Measurements from ENCODE around the gene HIPK2. TPM values are rescaled to one million over a fixed set of nuclear protein-coding genes. Genes with fewer than 3 reads are reported as not detected.

The HIPK2 gene
- total RNA-seq, 1 experiment from 2014 or later = 3.6 TPM

- DNase-seq (ENCODE audit: low spot score) = no peak
Measured at GRCh38 chr7:139735466-139735865, 42.3 kb downstream of the HIPK2 start.

GRCh38 chr7:139734395-139734794, 43.4 kb downstream of the HIPK2 start:
- peak; percentile 71 for DNase-seq (ENCODE audit: low spot score)

GRCh38 chr7:139733751-139734150, 44.0 kb downstream of the HIPK2 start:
- DNase-seq (ENCODE audit: low spot score) = no peak

- DNase-seq (ENCODE audit: low spot score) = no peak
Measured at GRCh38 chr7:139732471-139733167, 45.2 kb downstream of the HIPK2 start.

- peak; percentile 94 for DNase-seq (ENCODE audit: low spot score)
Measured at GRCh38 chr7:139731802-139732470, 45.9 kb downstream of the HIPK2 start.

- no peak for DNase-seq (ENCODE audit: low spot score)
Measured at GRCh38 chr7:139730746-139731612, 46.8 kb downstream of the HIPK2 start.

GRCh38 chr7:139728203-139728602, 49.6 kb downstream of the HIPK2 start:
- DNase-seq (ENCODE audit: low spot score) = no peak

DNA sequence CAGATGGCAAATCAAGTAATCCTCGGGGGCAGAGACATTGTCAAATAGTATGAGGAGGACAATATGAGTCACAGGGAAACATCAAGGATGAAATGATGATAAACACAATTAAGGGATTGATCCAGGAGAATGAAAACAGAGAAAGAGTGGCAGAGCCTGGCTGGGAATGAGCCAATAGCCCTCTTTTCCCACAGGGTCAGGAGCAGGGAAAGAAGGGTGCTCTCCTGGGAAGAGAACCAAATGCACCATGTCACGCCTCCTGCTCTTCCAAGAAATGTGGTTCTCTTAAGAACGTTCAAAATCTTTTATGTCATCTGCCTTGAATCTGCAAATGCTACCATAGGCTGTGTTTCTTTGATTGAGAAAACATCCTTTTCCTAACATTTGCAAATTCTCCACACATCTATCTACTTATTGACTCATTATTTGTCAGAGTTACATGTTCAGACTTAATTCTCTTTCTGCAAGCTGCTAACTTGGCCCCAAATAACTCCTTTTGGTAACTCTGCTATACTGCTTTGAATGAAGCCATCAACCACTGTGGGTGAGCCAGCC, 50.6 kb downstream of the HIPK2 start:
- no peak for DNase-seq (ENCODE audit: low spot score)

DNA sequence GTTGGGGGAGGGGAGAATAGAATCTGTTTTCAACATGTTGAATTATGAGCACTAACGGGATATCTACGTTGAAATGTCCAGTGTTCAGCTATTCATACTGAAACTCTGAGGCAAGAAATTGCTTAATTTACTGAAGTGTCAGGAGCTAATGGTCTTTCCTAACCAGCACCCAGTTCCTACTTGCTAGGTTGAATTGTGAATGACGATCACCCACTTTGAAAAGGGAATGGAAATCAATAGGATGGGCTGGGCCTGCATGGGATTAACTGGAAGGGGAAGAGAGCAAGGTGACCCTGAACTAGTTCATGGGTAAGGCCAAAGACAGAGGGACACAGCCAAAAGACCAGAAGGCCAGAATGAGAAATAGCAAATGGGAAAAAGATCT, 51.3 kb downstream of the HIPK2 start:
- DNase-seq (ENCODE audit: low spot score) = no peak

DNA sequence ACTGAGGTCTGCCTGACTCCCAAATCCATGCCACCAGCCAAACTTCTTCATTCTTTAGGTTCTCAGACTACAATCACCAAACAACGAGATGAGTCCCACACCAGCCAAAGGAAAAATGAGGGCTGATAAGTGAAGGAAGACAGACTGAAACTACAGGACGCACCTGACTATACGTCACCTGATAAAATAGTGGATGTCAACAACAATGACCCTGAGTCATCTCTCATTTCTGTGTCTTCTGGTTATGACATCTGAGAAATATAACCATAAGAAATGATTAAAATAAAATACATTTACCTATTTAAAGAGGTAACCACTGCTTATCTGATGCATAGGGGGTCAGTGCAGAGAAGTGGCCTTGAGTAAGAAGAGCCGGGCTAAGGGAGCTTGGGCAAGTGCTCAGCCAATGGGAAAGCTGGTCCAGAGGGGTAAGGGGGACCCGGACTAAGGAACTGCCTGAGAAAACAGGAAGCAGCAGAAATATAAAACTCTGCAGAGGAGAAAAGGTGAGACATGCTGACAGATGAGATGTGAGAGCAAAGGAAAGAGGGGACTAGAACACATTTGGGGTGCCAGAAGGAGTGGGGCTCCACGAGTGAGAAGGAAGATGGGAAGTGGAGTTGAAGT, 51.8 kb downstream of the HIPK2 start:
- DNase-seq (ENCODE audit: low spot score) = no peak

DNA sequence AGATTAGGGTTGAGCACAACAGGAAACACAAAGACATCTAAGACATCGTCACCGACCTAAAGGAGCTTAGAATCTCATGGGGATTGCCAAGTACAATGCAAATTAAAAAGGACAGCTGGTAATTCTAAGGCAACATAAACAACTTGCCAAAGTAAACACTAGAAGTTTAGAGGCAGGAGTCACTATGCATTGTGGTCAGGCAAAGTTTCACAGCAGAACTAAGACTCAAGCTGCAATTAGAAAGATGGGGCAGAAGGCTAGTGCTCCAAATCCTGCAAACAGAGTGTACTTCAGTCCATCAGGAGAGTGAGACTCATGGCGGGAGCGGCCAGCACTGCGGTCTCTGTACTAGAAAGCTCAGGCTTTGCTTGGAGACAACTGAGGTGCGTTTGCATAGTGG, 52.7 kb downstream of the HIPK2 start:
- peak; percentile 41 for DNase-seq (ENCODE audit: low spot score)

- no peak for DNase-seq (ENCODE audit: low spot score)
Measured at GRCh38 chr7:139722604-139723003, 55.2 kb downstream of the HIPK2 start.

DNA sequence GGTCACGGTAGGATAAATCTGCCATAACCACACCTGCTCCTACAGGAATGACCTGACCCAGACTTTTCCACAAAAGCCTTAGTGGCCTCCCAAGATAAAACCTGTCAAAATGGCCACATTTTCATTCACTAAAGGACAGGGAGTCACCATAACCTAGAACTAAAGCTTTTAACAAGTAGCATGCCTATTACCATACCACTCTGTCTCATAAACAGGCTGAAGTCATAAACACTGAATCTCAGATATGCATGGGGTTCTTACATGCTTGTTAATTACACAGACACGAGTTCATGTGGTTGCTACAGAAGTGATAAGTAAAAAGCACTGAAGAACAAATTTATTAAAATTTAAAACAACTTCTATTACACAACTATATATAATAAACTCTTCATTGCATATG, 56.0 kb downstream of the HIPK2 start:
- no peak for DNase-seq (ENCODE audit: low spot score)

GRCh38 chr7:139721417-139721816, 56.4 kb downstream of the HIPK2 start:
- DNase-seq (ENCODE audit: low spot score) = no peak

DNA sequence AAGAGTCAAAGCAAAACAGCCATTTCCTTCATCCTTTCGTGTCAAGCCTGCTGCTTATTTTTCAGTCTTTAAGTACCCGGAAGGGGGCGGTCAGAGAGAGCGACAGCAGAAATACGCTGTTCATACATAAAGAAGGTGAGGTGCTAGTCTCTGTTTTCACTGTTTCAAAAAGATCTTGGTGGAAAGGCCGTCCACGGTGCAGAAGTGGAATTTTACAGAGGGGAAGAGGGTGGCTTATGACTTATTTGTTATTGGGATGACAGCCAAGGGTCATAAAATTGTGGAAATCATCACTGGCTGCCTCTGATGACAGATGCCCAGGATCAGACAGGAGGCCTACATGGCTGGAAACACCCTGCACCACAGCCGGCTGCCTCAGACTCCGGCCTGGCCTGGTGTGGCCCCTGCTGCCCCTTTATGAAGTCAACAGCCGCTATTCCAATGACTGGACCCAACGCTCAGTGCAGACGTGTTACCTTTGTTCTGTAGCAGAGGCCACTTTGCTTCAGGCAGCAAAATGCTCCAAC, 57.0 kb downstream of the HIPK2 start:
- no peak for DNase-seq (ENCODE audit: low spot score)

- DNase-seq (ENCODE audit: low spot score) = no peak
Measured at GRCh38 chr7:139720186-139720585, 57.6 kb downstream of the HIPK2 start.

- DNase-seq (ENCODE audit: low spot score) = no peak
Measured at GRCh38 chr7:139718859-139719258, 58.9 kb downstream of the HIPK2 start.

GRCh38 chr7:139718141-139718540, 59.7 kb downstream of the HIPK2 start:
- no peak for DNase-seq (ENCODE audit: low spot score)

DNA sequence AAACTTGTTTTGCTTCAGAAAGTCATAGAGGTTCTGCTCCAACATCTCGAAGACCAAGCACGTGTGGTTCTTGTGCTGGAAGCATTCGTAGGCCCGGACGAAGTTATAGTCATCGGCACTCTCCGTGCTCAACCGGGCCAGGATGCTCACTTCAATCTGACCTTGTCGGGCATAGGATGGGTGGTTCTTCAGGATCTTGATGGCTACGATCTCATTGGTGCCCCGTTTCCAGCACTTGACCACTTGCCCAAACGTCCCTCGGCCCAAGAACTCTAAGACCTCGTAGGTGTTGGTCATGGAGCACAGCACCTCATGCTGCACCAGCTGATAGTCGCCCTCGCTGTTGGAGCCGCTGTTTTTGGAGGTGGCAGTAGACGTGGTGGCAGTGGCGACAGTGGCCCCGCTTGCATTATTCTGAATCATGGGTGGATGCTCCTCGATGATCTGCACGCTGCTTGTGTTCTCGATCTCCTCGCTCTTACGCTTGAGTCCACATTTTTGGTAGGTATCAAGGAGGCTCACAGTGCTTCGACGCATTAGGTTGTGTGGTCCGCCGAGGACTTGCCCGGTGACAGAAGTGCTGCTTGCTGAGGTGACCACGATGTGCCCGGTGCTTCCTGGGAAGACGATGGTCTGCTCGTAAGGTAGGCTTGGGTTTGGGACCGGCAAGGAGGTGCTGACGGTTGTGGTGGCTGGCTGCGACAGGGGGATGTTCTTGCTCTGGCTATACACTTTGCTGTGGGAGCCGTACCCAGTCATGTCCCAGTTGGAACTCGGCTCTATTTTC, 61.4 kb downstream of the HIPK2 start:
- no peak for DNase-seq (ENCODE audit: low spot score)

DNA sequence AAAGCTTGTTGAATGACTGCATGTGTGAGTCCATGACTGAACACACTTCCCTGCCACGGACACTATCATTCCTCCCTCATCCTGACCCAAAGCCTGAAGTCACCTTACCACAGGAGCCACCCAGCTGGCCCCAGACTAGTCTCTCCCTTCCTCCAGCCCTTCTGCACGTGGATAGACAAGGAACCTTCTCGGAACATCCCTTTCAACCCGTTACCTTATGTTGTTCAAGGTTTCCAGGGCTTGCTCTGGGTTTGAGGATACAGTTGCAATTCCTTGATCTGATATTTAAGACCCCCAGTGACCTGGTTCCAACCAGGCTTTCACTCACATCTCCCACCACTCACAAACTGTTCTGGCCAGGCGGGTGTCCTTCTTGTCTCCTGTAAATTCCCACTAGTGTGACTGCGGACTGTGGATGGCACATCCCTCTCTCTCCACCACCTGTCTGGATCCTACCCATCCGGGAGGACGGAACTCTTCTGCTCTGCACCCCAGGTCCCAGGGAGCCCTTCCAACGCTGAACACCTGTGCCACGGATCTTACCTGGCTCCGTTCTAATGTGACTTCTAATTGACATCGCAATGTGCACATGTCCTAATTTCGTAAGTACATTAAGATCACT, 62.5 kb downstream of the HIPK2 start:
- no peak for DNase-seq (ENCODE audit: low spot score)
